A549 (cell line): ENCODE measurements around the gene TCEA2. TPM values are rescaled to one million over a fixed set of nuclear protein-coding genes. Genes with fewer than 3 reads are reported as not detected.
A peak's percentile ranks its signal among the peaks of the same experiment; 100 is the strongest.

ENCODE experiments used
- ATAC-seq, 2 experiments: fragments of 200-7000 bp in 1 of 2; fragments of >200 bp in 1 of 2; cut with Nextera tagmentation in 1 of 2; cut with Tn5 transposase in 1 of 2; 3 replicates each; pipeline versions ENCODE4 v1.8.0 to v1.9.1; 2018 to 2020; ENCODE audit warnings: mild to moderate bottlenecking in 1 of 2, moderate library complexity in 1 of 2
- CTCF ChIA-PET: fragments of 300-600 bp; sonication (Branson Sonifier 250); formaldehyde crosslinking; extraction: SDS; loops from one replicate; lab custom pipeline; 2021; ENCODE audit warnings: antibody characterized with exemption, inconsistent platforms; lab: Yijun Ruan, JAX
- POLR2A ChIA-PET: fragments of 350-600 bp; formaldehyde crosslinking; extraction: SDS; loops from one replicate; lab custom pipeline; 2021; ENCODE audit warnings: antibody characterized with exemption, inconsistent platforms; lab: Yijun Ruan, JAX
- DNase-seq, 2 experiments: peaks; one replicate each; pipeline versions ENCODE4 v3.0.0 to v3.0.0-alpha.2; 2011 to 2016; ENCODE audit warnings: low read depth in 1 of 2, low spot score in 1 of 2
- FAIRE-seq: peaks from 2 replicates; lab custom pipeline; 2011; peaks lifted over from hg19 to GRCh38; lab: Jason Lieb, UNC
- H3K27ac ChIP-seq, 2 experiments: fragments of >200 bp; sonication (Bioruptor Twin); formaldehyde crosslinking; 3 replicates each; pipeline ENCODE4 v1.5.1; 2016 to 2017
- H3K4me1 ChIP-seq: fragments of >200 bp; sonication (Bioruptor Twin); formaldehyde crosslinking; 3 replicates; pipeline ENCODE4 v1.6.1; 2016
- H3K4me2 ChIP-seq: fragments of >200 bp; sonication (Bioruptor Twin); formaldehyde crosslinking; 3 replicates; pipeline ENCODE4 v1.6.1; 2016
- H3K4me3 ChIP-seq: fragments of >200 bp; sonication (Bioruptor Twin); formaldehyde crosslinking; 3 replicates; pipeline ENCODE4 v1.5.1; 2016
- H3K9me3 ChIP-seq: fragments of >200 bp; sonication (Bioruptor Twin); formaldehyde crosslinking; 3 replicates; pipeline ENCODE4 v1.6.1; 2016
- BHLHE40 ChIP-seq: IDR thresholded peaks from 2 replicates; pipeline ENCODE4 v1.6.1; 2012; ENCODE audit warnings: low read depth, low read length, inconsistent platforms
- EHF ChIP-seq: fragments of 250-450 bp; sonication (Bioruptor Pico); IDR thresholded peaks from 2 replicates; pipeline ENCODE4 v1.5.0; 2020; ENCODE audit warnings: mild to moderate bottlenecking
- EP300 ChIP-seq, 2 experiments: fragments of >200 bp; sonication (Bioruptor Twin); formaldehyde crosslinking; IDR thresholded peaks; 2 replicates in 1 of 2; 3 replicates in 1 of 2; pipeline ENCODE4 v1.6.1; 2016 to 2017
- FOSL2 ChIP-seq, 2 experiments: fragments of 450-650 bp in 1 of 2; fragments of >200 bp in 1 of 2; sonication (Bioruptor Twin) in 1 of 2; formaldehyde crosslinking; IDR thresholded peaks; 2 replicates each; pipeline versions ENCODE4 v1.5.0 to v1.6.1; 2016 to 2020; ENCODE audit warnings: mild to moderate bottlenecking in 1 of 2, moderate library complexity in 1 of 2
- HEYL ChIP-seq: fragments of 250-450 bp; sonication (Bioruptor Pico); IDR thresholded peaks from 2 replicates; pipeline ENCODE4 v1.8.0; 2021; ENCODE audit warnings: mild to moderate bottlenecking, moderate library complexity
- JUN ChIP-seq, 2 experiments: fragments of >200 bp; sonication (Bioruptor Twin); formaldehyde crosslinking; IDR thresholded peaks; 2 replicates in 1 of 2; 3 replicates in 1 of 2; pipeline ENCODE4 v1.6.1; 2016 to 2017
- JUNB ChIP-seq: fragments of >200 bp; sonication (Bioruptor Twin); formaldehyde crosslinking; IDR thresholded peaks from 2 replicates; pipeline ENCODE4 v1.6.1; 2016
- MAZ ChIP-seq: fragments of 150-350 bp; IDR thresholded peaks from 2 replicates; pipeline ENCODE4 v1.6.1; 2014; ENCODE audit warnings: antibody characterized with exemption, low read depth, low read length, borderline replicate concordance
- MYC ChIP-seq: IDR thresholded peaks from 2 replicates; pipeline ENCODE4 v1.6.1; 2012; ENCODE audit warnings: mild to moderate bottlenecking, inconsistent platforms, low read length, improper control_type of control experiment, borderline replicate concordance
- POLR2A ChIP-seq: IDR thresholded peaks from 2 replicates; pipeline ENCODE4 v1.6.1; 2012; ENCODE audit warnings: mild to moderate bottlenecking, low read length
- RARB ChIP-seq: fragments of 250-450 bp; sonication (Bioruptor Pico); IDR thresholded peaks from 2 replicates; pipeline ENCODE4 v1.8.0; 2021; ENCODE audit warnings: mild to moderate bottlenecking, moderate library complexity
- RNF2 ChIP-seq: fragments of 200-600 bp; sonication (generic); IDR thresholded peaks from 2 replicates; pipeline ENCODE4 v1.6.1; 2016; ENCODE audit warnings: low read depth, mild to moderate bottlenecking, antibody characterized with exemption, moderate library complexity, borderline replicate concordance
- SMC3 ChIP-seq: fragments of >200 bp; sonication (Bioruptor Twin); formaldehyde crosslinking; IDR thresholded peaks from 3 replicates; pipeline ENCODE4 v1.6.1; 2018; ENCODE audit warnings: inconsistent platforms
- SREBF2 ChIP-seq: fragments of 450-650 bp; IDR thresholded peaks from 2 replicates; pipeline ENCODE4 v1.6.1; 2014; ENCODE audit warnings: mild to moderate bottlenecking, moderate library complexity
- TFCP2L1 ChIP-seq: fragments of 250-450 bp; sonication (Bioruptor Pico); IDR thresholded peaks from 2 replicates; pipeline ENCODE4 v1.5.0; 2021; ENCODE audit warnings: mild to moderate bottlenecking
- ZFP36 ChIP-seq: fragments of 450-650 bp; IDR thresholded peaks from 2 replicates; pipeline ENCODE4 v1.6.1; 2014; ENCODE audit warnings: borderline replicate concordance; ENCODE audit not compliant: partially characterized antibody
- ZSCAN20 ChIP-seq: fragments of 250-450 bp; sonication (Bioruptor Pico); IDR thresholded peaks from 2 replicates; pipeline ENCODE4 v1.8.0; 2022; ENCODE audit warnings: mild to moderate bottlenecking, moderate library complexity
- WGBS: methylation state at CpG from one replicate; pipeline ENCODE4 v1.1.6; 2017; ENCODE audit errors: missing lambda C conversion rate; 5-methylcytosine and 5-hydroxymethylcytosine counted together
- polyA plus RNA-seq, 4 experiments: library from polyadenylated mRNA; depleted of rRNA in 3 of 4; stranded (reverse); fragments of >200 nt; fragmentation: RNase III in 1 of 4; extraction: RNeasy Plus Mini Kit Qiagen cat#74134 plus additional on column Dnase treatment in 1 of 4; gene quantifications; 2 replicates in 3 of 4; 3 replicates in 1 of 4; pipeline ENCODE4 v1.2.3, GENCODE V29; 2011 to 2017
- TF ChIP-seq, protein P1 (sequence below): IDR thresholded peaks from 2 replicates; pipeline ENCODE4 v1.6.1; 2012; ENCODE audit warnings: low read depth, borderline replicate concordance
- TF ChIP-seq, protein P2 (sequence below): fragments of >200 bp; sonication (Bioruptor Twin); formaldehyde crosslinking; IDR thresholded peaks from 3 replicates; pipeline ENCODE4 v1.6.1; 2016
- TF ChIP-seq, protein P3 (sequence below): fragments of >200 bp; sonication (Bioruptor Twin); formaldehyde crosslinking; IDR thresholded peaks from 3 replicates; pipeline ENCODE4 v1.5.1; 2016
- TF ChIP-seq, protein P4 (sequence below): IDR thresholded peaks from 2 replicates; pipeline ENCODE4 v1.6.1; 2012

Gene TCEA2
- polyA plus RNA-seq, 2 of the 4 experiments (the other 2 are of a cell fraction): 11.2 to 29.8 TPM

- DNase-seq: no peak
- no peaks in the 10 kb centered on the region for H3K4me1 ChIP-seq
- ATAC-seq: 0 out of 6 replicates have a peak, but pooled peaks of 1 of the 2 experiments have one; percentile 8
- no peak overlapping the region for H3K4me2 ChIP-seq
- WGBS: 86% methylated on average over 24 of the region's 24 CpGs
- no peak overlapping the region for H3K27ac ChIP-seq
- FAIRE-seq: no peak
- ChIA-PET CTCF (interaction anchor here (0.6 to 5.0 kb wide), 6 partner anchors 11 to 830 kb away, joined by 3 to 71 read pairs (median 4); no protein-coding TSS in a partner anchor), POLR2A (no interaction called here)
- no peaks in the 10 kb centered on the region for H3K9me3 ChIP-seq
- H3K4me3 ChIP-seq: no peak overlapping the region
- no peak for TF ChIP-seq SMC3
These were observed 34.9 kb upstream of the TCEA2 start for GRCh38 chr20:64027981-64028685.

DNA sequence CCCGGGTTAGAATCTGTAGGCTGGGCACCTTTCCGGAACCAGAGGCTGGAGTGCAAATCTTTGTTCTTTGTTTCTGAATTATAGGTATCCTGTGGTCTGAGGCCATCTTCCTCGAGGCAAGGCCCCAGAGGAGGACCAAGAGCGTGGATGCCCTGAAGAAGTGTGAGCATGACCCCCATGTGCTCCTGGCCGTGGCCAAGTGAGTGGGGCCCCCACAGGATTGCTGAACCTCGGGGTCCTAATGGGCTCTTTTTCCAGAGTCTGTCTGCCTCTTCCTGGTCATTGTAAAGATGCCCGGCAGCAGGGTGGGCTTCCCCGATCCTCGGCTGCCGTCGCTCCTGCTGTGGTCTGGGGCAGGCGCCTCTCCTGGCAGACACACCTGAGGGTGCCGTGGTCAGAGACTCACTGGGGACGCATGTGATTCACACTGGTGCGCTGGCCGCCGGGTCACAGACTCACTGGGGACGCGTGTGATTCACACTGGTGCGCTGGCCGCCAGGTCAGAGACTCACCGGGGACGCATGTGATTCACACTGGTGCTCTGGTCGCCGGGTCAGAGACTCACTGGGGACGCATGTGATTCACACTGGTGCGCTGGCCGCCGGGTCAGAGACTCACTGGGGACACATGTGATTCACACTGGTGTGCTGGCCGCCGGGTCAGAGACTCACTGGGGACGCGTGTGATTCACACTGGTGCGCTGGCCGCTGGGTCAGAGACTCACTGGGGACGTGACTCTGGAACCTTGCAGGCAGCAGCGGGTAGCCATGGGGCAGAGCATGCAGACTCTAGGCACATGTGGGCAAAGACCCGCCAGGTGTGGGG, 33.5 kb upstream of the TCEA2 start:
- ATAC-seq: no peak
- TF ChIP-seq MAZ (no peak), RARB (CRISPR knock-in tag) (no peak), SREBF2 (no peak)
- TF ChIP-seq, protein P1, sequence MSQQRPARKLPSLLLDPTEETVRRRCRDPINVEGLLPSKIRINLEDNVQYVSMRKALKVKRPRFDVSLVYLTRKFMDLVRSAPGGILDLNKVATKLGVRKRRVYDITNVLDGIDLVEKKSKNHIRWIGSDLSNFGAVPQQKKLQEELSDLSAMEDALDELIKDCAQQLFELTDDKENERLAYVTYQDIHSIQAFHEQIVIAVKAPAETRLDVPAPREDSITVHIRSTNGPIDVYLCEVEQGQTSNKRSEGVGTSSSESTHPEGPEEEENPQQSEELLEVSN: no peak
- TF ChIP-seq, protein P2, sequence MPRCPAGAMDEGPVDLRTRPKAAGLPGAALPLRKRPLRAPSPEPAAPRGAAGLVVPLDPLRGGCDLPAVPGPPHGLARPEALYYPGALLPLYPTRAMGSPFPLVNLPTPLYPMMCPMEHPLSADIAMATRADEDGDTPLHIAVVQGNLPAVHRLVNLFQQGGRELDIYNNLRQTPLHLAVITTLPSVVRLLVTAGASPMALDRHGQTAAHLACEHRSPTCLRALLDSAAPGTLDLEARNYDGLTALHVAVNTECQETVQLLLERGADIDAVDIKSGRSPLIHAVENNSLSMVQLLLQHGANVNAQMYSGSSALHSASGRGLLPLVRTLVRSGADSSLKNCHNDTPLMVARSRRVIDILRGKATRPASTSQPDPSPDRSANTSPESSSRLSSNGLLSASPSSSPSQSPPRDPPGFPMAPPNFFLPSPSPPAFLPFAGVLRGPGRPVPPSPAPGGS: no peak
- TF ChIP-seq, protein P3, sequence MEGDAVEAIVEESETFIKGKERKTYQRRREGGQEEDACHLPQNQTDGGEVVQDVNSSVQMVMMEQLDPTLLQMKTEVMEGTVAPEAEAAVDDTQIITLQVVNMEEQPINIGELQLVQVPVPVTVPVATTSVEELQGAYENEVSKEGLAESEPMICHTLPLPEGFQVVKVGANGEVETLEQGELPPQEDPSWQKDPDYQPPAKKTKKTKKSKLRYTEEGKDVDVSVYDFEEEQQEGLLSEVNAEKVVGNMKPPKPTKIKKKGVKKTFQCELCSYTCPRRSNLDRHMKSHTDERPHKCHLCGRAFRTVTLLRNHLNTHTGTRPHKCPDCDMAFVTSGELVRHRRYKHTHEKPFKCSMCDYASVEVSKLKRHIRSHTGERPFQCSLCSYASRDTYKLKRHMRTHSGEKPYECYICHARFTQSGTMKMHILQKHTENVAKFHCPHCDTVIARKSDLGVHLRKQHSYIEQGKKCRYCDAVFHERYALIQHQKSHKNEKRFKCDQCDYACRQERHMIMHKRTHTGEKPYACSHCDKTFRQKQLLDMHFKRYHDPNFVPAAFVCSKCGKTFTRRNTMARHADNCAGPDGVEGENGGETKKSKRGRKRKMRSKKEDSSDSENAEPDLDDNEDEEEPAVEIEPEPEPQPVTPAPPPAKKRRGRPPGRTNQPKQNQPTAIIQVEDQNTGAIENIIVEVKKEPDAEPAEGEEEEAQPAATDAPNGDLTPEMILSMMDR: no peak
- TF ChIP-seq, all 56 proteins: peak for 0
- H3K9me3 ChIP-seq: no peaks in the 10 kb centered on the region
- ChIA-PET POLR2A (interaction anchor here (0.8 kb wide), 1 partner anchor 9 kb away, joined by 3 read pairs; no protein-coding TSS in a partner anchor), CTCF (interaction anchor here (1.2 to 5.0 kb wide), 2 partner anchors 9 to 10 kb away, joined by 8 to 71 read pairs; no protein-coding TSS in a partner anchor)
- 93% methylated on average over 23 of the region's 38 CpGs for WGBS
- no peak for DNase-seq
- no peak overlapping the region for H3K4me3 ChIP-seq
- no peaks in the 10 kb centered on the region for H3K4me1 ChIP-seq
- H3K4me2 ChIP-seq: no peak overlapping the region
- FAIRE-seq: no peak
- no peak overlapping the region for H3K27ac ChIP-seq

GRCh38 chr20:64030371-64031134, 32.4 kb upstream of the TCEA2 start:
- CTCF ChIA-PET: interaction anchor here (1.2 to 1.4 kb wide), 2 partner anchors 8 kb away, joined by 4 to 8 read pairs; no protein-coding TSS in a partner anchor
- no peak for FAIRE-seq
- no peak for ATAC-seq
- TF ChIP-seq TFCP2L1 (CRISPR knock-in tag) (no peak), HEYL (CRISPR knock-in tag) (no peak), FOSL2 (IDR thresholded peaks at IDR 0.05) (no peak), FOSL2 (CRISPR knock-in tag; IDR thresholded peaks at IDR 0.05) (no peak), POLR2A (no peak), RARB (CRISPR knock-in tag) (no peak), ZSCAN20 (no peak), RNF2 (no peak), EHF (CRISPR knock-in tag) (no peak), JUNB (no peak), MYC (no peak), JUN (IDR thresholded peaks at IDR 0.05) (no peak), BHLHE40 (no peak), EP300 (IDR thresholded peaks at IDR 0.05) (no peak), ZFP36 (no peak)
- TF ChIP-seq, protein P4, sequence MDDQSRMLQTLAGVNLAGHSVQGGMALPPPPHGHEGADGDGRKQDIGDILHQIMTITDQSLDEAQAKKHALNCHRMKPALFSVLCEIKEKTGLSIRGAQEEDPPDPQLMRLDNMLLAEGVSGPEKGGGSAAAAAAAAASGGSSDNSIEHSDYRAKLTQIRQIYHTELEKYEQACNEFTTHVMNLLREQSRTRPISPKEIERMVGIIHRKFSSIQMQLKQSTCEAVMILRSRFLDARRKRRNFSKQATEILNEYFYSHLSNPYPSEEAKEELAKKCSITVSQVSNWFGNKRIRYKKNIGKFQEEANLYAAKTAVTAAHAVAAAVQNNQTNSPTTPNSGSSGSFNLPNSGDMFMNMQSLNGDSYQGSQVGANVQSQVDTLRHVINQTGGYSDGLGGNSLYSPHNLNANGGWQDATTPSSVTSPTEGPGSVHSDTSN: no peak
- H3K4me2 ChIP-seq: no peak overlapping the region
- POLR2A ChIA-PET: interaction anchor here (0.8 kb wide), 1 partner anchor 8 kb away, joined by 3 read pairs; no protein-coding TSS in a partner anchor
- DNase-seq: no peak
- H3K4me1 ChIP-seq: no peaks in the 10 kb centered on the region
- no peak overlapping the region for H3K4me3 ChIP-seq
- 90% methylated on average over 20 of the region's 20 CpGs for WGBS
- H3K27ac ChIP-seq: no peak overlapping the region
- no peaks in the 10 kb centered on the region for H3K9me3 ChIP-seq
